Gastrocnemius medialis (tissue), 4 donors: ENCODE results near the gene AUTS2. TPM values are rescaled to one million over a fixed set of nuclear protein-coding genes. Genes with fewer than 3 reads are reported as not detected.

ENCODE experiments used
- ATAC-seq, 2 donors: fragments of 150-250 bp; one replicate each; pipeline ENCODE4 v1.9.1; 2016
- DNase-seq, 2 donors: peaks; one replicate each; pipeline ENCODE4 v3.0.0-alpha.2; 2019
- H3K27ac ChIP-seq, 4 donors: fragments of 200-600 bp; sonication (generic); 1 replicate in 1 of 4; 2 replicates in 3 of 4; pipeline ENCODE4 v1.5.1; 2016 to 2018; ENCODE audit warnings: mild to moderate bottlenecking in 2 of 4, moderate library complexity in 1 of 4
- H3K27me3 ChIP-seq, 3 donors: fragments of 200-600 bp; sonication (generic) in 2 of 3; 1 replicate in 1 of 3; 2 replicates in 2 of 3; pipeline versions ENCODE4 v1.5.1 to v1.6.0; 2016 to 2019; ENCODE audit warnings: mild to moderate bottlenecking in 1 of 3, moderate library complexity in 1 of 3
- H3K36me3 ChIP-seq, 2 donors: fragments of 200-600 bp; sonication (generic) in 1 of 2; one replicate each; pipeline ENCODE4 v1.5.1; 2017 to 2018
- H3K4me1 ChIP-seq, 2 donors: fragments of 200-600 bp; sonication (generic) in 1 of 2; one replicate each; pipeline ENCODE4 v1.5.1; 2016 to 2017; ENCODE audit warnings: mild to moderate bottlenecking in 2 of 2
- H3K4me3 ChIP-seq, 4 donors: fragments of 200-600 bp; sonication (generic) in 3 of 4; 1 replicate in 1 of 4; 2 replicates in 3 of 4; pipeline ENCODE4 v1.5.1; 2016 to 2019; ENCODE audit warnings: mild to moderate bottlenecking in 2 of 4
- H3K9me3 ChIP-seq, 3 donors: fragments of 200-600 bp; sonication (generic) in 2 of 3; 1 replicate in 1 of 3; 2 replicates in 2 of 3; pipeline ENCODE4 v1.5.1; 2016 to 2019
- POLR2A ChIP-seq, 2 donors: fragments of 450-650 bp; IDR thresholded peaks; one replicate each; pipeline ENCODE4 v1.6.1; 2017; ENCODE audit warnings: antibody characterized with exemption in 2 of 2, mild to moderate bottlenecking in 2 of 2, moderate library complexity in 2 of 2
- in situ Hi-C, 4 donors: fragments of 200-750 bp; cut with MboI; loops; one replicate each; pipeline versions ENCODE4 v1.15.0 to v1.8.0; 2017; ENCODE audit warnings: low sequenced_read_pairs in 4 of 4
- intact Hi-C: fragments of 100-400 bp; cut with DNase I; formaldehyde crosslinking; loops from one replicate; pipeline ENCODE4 v1.15.1; 2023; ENCODE audit warnings: low total_unique reads
- total RNA-seq, 4 donors: library from RNA; depleted of rRNA; stranded (reverse); fragments of >200 nt; gene quantifications; one replicate each; pipeline versions ENCODE4 v1.1.0 to v1.2.3, GENCODE V29; 2016
- TF ChIP-seq, protein P1 (sequence below), 5 experiments: fragments of 450-650 bp in 3 of 5; fragments of 200-600 bp in 2 of 5; sonication (generic) in 2 of 5; IDR thresholded peaks in 4 of 5; conservative IDR thresholded peaks in 1 of 5; 1 replicate in 4 of 5; 2 replicates in 1 of 5; pipeline ENCODE4 v1.5.1; 2016 to 2019; ENCODE audit warnings: antibody characterized with exemption in 5 of 5, mild to moderate bottlenecking in 3 of 5, moderate library complexity in 3 of 5

The AUTS2 gene
- total RNA-seq, 4 donors from 2014 or later, result 2.5 to 16.2 (median 8.5) TPM

DNA sequence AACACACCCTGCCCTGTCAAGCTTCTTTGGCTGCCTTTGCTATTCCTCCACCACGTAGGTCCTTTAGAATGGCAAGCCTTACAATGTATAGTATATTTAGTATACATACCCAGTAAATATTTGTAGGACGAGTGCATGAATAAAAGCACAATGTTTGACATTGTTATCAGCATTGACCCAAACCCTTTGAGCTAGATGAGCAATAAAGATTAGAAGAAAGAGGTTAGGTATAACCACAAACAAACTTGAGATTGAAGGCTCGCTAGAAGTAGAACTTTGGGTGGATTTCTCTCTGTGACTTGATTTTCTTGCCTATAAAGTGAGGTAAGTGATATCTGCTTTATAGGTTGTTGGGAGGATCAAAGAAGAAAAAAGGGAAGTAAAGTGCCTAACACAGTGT lies 972.7 kb downstream of the AUTS2 start:
- no peaks in the 10 kb centered on the region for H3K9me3 ChIP-seq
- H3K27ac ChIP-seq, result no peak overlapping the region
- ATAC-seq (no peak), DNase-seq (no peak)
- H3K4me1 ChIP-seq, result peaks cover 20 to 24% of the 10 kb centered on the region in 2 donors
- in situ Hi-C loops, result no loop called here
- H3K4me3 ChIP-seq, result no peak overlapping the region
- TF ChIP-seq, protein P1, sequence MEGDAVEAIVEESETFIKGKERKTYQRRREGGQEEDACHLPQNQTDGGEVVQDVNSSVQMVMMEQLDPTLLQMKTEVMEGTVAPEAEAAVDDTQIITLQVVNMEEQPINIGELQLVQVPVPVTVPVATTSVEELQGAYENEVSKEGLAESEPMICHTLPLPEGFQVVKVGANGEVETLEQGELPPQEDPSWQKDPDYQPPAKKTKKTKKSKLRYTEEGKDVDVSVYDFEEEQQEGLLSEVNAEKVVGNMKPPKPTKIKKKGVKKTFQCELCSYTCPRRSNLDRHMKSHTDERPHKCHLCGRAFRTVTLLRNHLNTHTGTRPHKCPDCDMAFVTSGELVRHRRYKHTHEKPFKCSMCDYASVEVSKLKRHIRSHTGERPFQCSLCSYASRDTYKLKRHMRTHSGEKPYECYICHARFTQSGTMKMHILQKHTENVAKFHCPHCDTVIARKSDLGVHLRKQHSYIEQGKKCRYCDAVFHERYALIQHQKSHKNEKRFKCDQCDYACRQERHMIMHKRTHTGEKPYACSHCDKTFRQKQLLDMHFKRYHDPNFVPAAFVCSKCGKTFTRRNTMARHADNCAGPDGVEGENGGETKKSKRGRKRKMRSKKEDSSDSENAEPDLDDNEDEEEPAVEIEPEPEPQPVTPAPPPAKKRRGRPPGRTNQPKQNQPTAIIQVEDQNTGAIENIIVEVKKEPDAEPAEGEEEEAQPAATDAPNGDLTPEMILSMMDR (IDR thresholded peaks at IDR 0.05 in 4 of 5, conservative IDR thresholded peaks at IDR 0.05 in 1 of 5), result no peak
- no peaks in the 10 kb centered on the region for H3K36me3 ChIP-seq
- intact Hi-C loops, result no loop called here
- H3K27me3 ChIP-seq, result no peaks in the 10 kb centered on the region

DNA sequence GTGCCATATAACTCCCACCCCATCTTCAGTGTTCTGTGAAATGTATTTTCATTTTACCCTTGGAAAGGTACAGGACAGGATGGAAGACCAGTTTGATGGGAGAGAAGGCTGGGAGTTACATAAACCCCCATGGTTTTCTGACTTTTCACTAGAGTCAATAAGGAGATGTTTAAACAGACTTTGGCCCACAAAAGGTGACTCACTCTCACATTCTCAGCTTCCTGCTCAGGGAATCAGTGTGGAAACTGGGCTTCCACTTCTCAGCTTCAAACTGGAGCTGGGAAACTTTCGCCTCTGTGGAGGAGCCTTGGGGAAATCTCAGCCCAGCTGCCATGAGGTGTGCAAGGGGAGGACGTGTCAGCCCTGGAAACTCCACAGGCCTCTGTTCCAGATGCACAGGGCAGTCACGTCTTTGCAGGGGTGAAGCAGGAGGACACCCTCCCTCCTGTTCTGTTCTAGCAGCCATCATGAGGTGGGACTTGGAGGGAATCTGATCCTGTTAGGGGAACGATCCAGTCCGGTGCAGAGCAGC lies 973.2 kb downstream of the AUTS2 start:
- Histone ChIP-seq H3K4me1 (peaks cover 20 to 24% of the 10 kb centered on the region in 2 donors), H3K27ac (no peak overlapping the region), H3K4me3 (no peak overlapping the region), H3K9me3 (no peaks in the 10 kb centered on the region), H3K27me3 (no peaks in the 10 kb centered on the region), H3K36me3 (no peaks in the 10 kb centered on the region)
- ATAC-seq (no peak), DNase-seq (no peak)
- TF ChIP-seq, protein P1 (IDR thresholded peaks at IDR 0.05 in 4 of 5, conservative IDR thresholded peaks at IDR 0.05 in 1 of 5), result no peak
- no peak for TF ChIP-seq POLR2A (IDR thresholded peaks at IDR 0.05)
- intact Hi-C loops (no loop called here), in situ Hi-C loops (no loop called here)

DNA sequence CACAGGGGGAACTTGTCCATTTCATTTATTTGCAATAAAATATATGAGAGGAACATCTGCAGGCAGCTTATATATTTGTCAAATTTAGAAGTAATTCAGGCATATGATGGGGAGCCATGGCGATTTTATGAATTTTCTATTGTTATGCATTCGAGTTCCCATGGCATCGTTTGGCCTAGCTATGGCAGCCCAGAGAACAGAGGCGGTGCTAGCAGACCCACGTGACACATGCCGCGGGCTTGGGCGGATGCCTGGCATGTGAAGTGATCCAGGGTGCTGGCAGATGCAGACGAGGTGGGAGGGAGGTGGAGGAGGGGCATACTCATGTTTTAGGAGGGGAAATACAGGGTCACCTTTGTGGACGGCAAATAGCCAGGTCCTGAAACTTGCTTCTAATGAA lies 973.7 kb downstream of the AUTS2 start:
- Histone ChIP-seq H3K4me3 (no peak overlapping the region), H3K36me3 (no peaks in the 10 kb centered on the region), H3K4me1 (peaks cover 20 to 22% of the 10 kb centered on the region in 2 donors), H3K27ac (no peak overlapping the region), H3K9me3 (no peaks in the 10 kb centered on the region), H3K27me3 (no peaks in the 10 kb centered on the region)
- intact Hi-C loops (no loop called here), in situ Hi-C loops (no loop called here)
- DNase-seq (no peak), ATAC-seq (no peak)
- TF ChIP-seq, protein P1 (IDR thresholded peaks at IDR 0.05 in 4 of 5, conservative IDR thresholded peaks at IDR 0.05 in 1 of 5), result no peak
- TF ChIP-seq POLR2A (IDR thresholded peaks at IDR 0.05), result no peak

DNA sequence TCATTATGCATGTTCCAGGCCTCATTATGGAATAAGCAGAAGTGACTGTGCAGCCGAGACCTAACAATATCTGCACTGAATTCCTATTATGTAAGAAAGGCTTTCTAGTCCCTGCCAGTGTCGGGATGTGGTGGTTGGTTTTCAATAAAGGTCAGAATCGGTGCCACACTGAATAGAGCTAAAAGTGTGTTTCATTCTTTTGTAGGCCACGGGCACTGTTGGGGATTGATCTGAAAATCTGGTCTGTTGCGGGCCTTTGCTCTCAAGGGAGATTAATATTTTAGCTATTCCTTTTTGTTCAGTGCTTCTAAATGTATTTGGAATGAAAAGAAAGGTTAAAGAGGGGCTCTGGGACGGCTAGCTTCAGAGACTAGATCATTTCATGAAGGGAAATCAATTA lies 974.3 kb downstream of the AUTS2 start:
- H3K27me3 ChIP-seq, result no peaks in the 10 kb centered on the region
- DNase-seq (no peak), ATAC-seq (no peak)
- peaks cover 20% of the 10 kb centered on the region in 2 donors for H3K4me1 ChIP-seq
- TF ChIP-seq, protein P1 (IDR thresholded peaks at IDR 0.05 in 4 of 5, conservative IDR thresholded peaks at IDR 0.05 in 1 of 5), result no peak
- no peak for TF ChIP-seq POLR2A (IDR thresholded peaks at IDR 0.05)
- no peak overlapping the region for H3K27ac ChIP-seq
- intact Hi-C loops (no loop called here), in situ Hi-C loops (no loop called here)
- no peaks in the 10 kb centered on the region for H3K9me3 ChIP-seq
- no peaks in the 10 kb centered on the region for H3K36me3 ChIP-seq
- no peak overlapping the region for H3K4me3 ChIP-seq

DNA sequence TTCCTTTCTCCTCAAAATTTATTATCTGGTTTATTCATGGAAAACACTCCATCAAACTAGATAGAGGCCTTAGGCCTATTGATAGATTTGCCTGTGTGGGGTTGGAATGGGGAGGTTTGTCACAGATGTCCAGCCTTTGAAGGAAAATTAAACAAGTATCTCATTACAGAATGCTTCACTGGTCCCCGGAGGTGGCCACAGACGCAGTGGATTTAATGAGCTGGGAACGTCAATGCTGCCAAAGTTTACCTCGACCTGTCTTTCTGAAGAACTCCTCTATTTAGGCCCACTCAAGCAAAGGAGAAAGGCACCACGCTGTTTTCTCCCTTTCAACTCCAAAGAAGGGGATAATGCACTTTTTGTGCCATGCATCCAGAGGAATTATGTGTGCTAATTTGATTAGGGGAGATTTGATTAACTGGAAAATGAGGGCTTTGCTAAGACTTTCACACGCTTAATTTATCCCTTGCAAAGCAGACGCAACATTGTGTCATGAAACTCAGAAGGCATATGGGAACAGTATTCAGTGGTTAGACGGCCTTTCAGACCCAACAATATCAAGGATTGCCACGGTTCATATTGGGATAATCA lies 974.9 kb downstream of the AUTS2 start:
- Histone ChIP-seq H3K9me3 (no peaks in the 10 kb centered on the region), H3K27ac (no peak overlapping the region), H3K4me1 (peaks cover 18 to 20% of the 10 kb centered on the region in 2 donors), H3K36me3 (no peaks in the 10 kb centered on the region), H3K27me3 (no peaks in the 10 kb centered on the region), H3K4me3 (no peak overlapping the region)
- in situ Hi-C loops, result no loop called here
- DNase-seq (no peak), ATAC-seq (no peak)
- TF ChIP-seq, protein P1 (IDR thresholded peaks at IDR 0.05 in 4 of 5, conservative IDR thresholded peaks at IDR 0.05 in 1 of 5), result no peak
- TF ChIP-seq POLR2A (IDR thresholded peaks at IDR 0.05), result no peak
- intact Hi-C loops, result no loop called here
